MM.1S (cell line): ENCODE results near the gene MAP3K3.

Experiments
- EZH2 ChIP-seq: fragments of 300-600 bp; sonication (generic); optimal IDR thresholded peaks from 2 replicates; pipeline ENCODE3; 2017; ENCODE audit warnings: low read depth, mild to moderate bottlenecking, antibody characterized with exemption, low read length, mixed read lengths
- EZH2phosphoT487 ChIP-seq: fragments of 300-600 bp; sonication (generic); IDR thresholded peaks from 2 replicates; pipeline ENCODE4 v1.6.1; 2018; ENCODE audit warnings: antibody characterized with exemption, low read length
- TF ChIP-seq, protein P1 (sequence below): fragments of 300-600 bp; sonication (generic); IDR thresholded peaks from 2 replicates; pipeline ENCODE4 v1.5.1; 2016; ENCODE audit warnings: antibody characterized with exemption, low read length, mixed read lengths

DNA sequence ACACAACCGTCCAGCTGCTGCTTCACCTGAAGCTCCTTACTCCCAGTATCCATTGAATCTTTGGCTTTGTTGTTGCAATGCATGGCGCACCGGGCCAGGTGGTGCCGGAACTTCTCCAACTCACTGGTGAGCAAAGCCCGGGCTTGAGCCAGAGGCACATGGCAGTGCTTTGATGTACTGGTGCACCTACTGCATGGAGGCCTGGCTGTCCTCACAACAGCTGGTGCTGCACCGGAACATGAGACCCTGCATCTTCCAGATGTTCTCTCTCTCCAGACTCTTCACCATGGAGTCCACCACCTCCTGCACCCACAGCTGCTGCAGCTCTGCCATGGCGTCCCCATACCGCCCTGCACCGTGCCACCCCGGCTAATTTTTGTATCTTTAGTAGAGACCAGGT, 11.4 kb upstream of the MAP3K3 start:
- TF ChIP-seq EZH2 = no peak
- no peak for TF ChIP-seq EZH2phosphoT487
- TF ChIP-seq, protein P1, sequence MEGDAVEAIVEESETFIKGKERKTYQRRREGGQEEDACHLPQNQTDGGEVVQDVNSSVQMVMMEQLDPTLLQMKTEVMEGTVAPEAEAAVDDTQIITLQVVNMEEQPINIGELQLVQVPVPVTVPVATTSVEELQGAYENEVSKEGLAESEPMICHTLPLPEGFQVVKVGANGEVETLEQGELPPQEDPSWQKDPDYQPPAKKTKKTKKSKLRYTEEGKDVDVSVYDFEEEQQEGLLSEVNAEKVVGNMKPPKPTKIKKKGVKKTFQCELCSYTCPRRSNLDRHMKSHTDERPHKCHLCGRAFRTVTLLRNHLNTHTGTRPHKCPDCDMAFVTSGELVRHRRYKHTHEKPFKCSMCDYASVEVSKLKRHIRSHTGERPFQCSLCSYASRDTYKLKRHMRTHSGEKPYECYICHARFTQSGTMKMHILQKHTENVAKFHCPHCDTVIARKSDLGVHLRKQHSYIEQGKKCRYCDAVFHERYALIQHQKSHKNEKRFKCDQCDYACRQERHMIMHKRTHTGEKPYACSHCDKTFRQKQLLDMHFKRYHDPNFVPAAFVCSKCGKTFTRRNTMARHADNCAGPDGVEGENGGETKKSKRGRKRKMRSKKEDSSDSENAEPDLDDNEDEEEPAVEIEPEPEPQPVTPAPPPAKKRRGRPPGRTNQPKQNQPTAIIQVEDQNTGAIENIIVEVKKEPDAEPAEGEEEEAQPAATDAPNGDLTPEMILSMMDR = no peak
